NK-92 treated with Interleukin-12 subunit alpha and Interleukin-12 subunit beta, amount 100 ng/mL, for 24 hours (cell line): ENCODE results near the gene COL18A1.
"Not testable (repeated sequence)": the region's sequence is repeated elsewhere in the genome, so short reads cannot be mapped to it uniquely, and the experiment has no call there.

Experiments
- DNase-seq: peaks from one replicate; lab custom pipeline; 2025; lab: John Stamatoyannopoulos, UW

Gene COL18A1

DNA sequence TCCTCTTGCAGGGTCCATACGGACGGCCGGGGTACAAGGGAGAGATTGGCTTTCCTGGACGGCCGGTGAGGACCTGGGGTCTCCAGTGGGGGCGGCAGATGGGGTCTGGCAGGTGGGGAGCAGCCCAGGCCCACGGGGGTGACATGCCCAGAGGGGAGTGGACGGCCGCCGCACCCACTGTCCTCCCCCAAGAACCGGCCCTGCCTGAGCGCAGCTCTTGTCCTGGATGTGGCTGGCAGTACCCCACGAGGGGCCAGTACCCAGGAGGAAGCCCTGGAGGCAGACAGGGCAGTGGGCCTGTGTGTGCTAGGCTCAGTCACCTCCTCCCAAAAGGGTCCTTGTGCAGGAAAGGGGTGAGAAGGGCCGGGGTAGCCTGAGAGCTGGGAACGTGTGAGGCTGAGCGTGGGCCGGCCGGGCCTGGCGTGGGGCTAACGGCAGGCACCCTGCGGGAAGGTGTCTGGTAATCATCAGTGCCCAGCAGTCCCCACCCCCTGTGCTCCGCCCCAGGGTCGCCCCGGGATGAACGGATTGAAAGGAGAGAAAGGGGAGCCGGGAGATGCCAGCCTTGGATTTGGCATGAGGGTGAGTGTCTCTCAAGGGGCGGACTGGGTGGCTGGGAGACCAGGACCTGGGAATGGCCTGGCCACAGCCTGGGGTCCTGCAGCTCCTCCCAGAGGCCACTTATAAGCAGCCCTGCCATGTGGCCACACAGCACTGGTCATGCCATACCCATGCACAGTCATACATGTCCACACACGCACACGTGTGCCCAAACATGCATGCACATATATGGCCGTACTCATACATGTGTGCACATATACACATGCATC, 90.1 kb downstream of the COL18A1 start:
- DNase-seq, result no peak

DNA sequence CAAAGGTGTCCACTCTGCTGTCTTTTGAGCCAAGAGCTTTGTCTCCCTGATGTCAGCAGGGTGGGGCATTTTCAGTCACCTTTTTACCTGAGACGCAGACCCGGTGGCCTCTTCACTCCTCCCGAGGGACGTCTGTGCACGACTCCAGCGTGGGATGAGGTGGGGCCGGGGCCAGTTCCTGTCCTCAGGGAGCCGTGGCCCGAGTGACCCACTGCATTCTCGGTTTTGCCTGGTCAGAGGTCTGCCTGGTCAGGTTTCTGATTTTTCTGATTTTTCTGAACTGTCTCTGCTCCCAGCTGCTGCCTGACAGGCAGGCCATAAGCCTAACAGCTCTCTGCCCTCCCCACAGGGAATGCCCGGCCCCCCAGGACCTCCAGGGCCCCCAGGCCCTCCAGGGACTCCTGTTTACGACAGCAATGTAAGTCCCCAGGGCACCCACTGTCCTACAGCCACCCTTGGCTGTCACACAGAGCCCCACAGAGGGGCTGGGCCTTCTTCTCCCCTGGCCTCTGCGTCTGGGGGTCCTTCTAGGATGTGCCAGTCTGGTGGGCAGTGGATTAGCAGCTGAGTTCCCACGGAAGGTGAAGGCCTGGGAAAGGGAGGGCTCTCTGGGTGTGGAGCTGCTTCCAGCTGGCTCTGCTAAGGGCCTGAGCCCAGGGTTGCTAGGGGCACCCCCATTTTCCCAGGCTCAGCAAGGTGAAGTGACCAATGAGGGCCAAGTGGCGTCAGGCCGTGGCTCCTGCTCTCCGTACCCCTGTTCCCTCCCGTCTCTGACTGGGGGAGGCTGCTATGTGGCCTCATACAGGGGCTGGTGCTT, 91.4 kb downstream of the COL18A1 start:
- no peak for DNase-seq

DNA sequence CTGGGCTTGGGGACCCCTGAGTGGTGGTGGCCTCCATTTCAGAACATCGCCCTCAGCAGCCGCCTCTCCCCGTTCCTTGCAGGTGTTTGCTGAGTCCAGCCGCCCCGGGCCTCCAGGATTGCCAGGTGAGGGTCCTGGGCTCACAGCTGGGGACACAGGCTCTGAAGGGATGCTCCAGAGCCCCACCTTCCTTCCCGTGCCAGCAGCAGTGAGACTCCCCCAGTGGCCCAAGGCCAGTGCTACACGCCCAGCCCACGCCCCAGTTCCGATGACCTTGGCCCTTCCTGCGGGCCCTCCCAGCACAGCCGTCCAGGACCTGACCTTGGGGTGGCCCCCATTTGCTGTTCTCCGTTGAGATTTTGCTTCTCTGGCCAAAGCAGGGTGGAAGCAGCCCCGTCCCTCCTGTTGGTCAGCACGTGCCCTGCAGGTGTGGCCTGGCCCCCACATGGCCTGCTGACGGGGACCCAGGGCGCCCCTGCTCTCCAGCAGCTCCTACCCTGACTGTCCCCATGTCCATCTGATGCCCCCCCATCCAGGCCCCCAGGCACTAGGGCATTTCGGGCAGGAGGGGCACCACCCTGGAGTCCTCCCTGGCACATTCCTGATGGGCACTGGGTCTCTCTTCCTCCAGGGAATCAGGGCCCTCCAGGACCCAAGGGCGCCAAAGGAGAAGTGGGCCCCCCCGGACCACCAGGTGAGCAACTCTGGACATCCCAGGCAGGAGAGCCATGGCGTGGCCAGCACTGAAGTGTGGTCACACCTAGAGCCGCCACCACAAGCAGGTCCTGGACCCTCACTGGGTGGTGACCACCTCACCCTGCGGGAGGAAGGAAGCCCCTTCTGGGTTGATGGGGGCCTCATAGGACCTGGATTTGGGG, 92.2 kb downstream of the COL18A1 start:
- DNase-seq, result no peak

DNA sequence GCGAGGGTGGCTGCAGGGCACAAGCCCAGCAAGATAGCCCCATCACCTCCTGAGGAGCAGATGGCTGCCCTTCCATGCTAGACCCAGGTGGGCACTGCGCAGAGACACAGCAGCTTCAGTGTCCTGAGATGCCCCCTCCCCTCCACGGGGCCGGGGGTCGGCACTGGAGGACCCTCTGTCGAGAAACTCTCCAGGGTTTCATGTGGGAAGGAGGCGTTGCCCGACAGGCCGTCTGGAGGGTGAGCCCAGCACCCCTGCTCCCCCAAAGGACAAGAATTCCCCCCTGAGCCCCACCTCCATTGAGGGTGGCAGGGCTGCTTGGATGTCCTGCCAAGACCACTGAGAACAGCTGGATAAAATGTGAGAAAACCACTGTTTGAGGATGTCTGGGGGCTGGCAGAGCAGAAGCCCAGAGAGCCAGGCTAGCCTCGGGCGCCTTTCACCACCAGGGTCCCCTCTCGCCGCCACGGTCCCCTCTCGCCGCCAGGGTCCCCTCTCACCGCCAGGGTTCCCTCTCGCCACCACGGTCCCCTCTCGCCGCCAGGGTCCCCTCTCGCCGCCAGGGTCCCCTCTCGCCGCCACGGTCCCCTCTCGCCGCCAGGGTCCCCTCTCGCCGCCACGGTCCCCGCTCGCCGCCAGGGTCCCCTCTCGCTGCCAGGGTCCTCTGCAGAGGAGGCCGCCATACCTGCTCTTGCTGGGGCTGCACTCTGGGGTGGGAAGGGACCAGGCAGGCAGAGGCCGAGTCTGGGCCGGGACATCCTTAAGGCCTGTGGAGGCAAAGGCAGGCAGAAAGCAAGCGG, 93.1 kb downstream of the COL18A1 start:
- no peak for DNase-seq

DNA sequence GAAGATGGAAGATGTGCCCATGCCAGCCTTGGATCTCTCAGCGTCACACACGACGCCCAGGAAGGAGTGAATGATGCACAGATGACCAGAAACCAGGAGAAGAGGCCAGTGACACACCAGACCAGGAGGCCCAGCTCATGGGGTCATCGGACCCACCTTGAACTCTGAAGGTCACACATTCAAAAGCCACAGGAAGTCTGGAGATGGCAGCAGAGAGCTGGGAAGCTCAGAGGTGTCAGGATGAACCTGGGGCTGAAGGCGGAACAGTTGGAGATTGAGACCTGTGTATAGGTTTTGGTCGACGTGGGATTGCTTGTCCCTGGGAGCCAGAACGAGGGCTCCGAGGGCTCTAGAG, 93.7 kb downstream of the COL18A1 start:
- DNase-seq, result no peak

DNA sequence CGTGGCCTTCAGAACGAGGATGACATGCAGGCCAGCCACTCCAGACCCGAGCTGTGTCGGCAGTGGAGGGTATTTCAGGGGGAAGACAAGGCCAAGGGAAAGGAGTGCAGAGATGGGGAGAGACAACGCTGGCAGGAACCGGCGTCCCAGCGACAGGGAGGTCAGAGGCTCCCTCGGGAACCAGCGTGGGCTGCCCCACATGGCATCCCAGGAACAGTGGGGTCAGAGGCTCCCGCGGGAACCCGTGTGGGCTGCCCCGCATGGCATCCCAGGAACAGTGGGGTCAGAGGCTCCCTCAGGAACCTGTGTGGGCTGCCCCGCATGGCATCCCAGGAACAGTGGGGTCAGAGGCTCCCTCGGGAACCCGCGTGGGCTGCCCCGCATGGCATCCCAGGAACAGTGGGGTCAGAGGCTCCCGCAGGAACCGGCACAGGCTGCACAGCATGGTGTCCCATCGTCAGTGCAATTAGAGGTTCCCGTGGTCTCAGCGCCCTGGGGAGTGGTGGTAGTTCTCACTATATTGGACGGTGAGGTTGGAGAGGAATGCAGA, 94.3 kb downstream of the COL18A1 start:
- DNase-seq, result no peak

DNA sequence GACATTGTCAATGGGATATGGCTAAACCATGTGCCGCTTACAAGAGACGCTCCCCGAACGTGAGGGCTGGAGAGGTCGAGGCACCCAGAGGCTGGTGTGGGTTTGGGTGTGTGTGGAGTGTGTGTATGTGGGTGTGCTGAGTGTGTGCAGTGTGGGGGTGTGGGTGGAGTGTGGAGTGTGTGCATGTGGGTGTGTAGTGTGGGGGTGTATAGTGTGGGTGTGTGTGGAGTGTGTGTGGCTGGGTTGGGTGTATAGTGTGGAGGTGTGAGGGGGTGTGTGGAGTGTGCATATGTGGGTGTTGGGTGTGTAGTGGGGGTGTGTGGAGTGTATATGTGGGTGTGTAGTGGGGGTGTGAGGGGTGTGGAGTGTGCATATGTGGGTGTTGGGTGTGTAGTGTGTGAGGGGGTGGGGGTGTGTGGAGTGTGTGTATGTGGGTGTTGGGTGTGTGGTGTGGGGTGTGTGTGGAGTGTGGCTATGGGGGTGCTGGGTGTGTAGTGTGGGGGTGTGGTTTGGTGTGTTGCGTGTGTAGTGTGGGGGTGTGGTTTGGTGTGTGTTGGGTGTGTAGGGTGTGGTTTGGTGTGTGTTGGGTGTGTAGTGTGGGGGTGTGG, 95.1 kb downstream of the COL18A1 start:
- DNase-seq, result no peak

DNA sequence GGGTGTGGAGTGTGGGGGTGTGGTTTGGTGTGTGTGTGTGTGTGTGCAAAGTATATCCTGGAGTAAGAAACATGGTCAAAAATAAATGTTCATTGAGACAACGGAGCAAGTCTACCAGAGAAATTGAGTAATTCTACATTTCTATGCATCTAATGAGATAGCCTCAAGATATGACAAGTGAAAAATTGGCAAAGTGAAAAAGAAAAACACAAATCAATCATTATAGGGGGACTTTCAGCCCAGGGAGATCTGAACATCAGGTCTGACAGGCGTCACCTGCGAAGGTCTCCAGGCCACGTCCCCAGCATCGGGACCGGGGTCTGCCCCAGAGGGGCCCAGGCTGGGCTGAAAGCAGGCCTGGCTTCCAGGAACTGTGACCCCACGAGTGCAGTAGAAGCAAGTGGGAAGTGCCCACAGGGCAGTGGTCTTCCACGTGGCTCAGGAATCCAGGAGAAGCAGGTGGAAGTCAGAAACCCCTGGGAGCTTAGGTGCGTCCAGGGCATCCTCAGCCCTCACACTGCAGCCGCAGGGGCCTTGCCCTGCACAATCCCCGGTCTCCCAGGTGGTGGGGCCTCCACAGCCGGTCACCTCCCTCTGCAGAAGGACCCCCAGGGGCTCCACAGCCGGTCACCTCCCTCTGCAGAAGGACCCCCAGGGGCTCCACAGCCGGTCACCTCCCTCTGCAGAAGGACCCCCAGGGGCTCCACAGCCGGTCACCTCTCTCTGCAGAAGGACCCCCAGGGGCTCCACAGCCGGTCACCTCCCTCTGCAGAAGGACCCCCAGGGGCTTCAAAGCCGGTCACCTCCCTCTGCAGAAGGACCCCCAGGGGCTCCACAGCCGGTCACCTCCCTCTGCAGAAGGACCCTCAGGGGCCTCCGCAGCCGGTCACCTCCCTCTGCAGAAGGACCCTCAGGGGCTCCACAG, 96.4 kb downstream of the COL18A1 start:
- not testable (repeated sequence) for DNase-seq

DNA sequence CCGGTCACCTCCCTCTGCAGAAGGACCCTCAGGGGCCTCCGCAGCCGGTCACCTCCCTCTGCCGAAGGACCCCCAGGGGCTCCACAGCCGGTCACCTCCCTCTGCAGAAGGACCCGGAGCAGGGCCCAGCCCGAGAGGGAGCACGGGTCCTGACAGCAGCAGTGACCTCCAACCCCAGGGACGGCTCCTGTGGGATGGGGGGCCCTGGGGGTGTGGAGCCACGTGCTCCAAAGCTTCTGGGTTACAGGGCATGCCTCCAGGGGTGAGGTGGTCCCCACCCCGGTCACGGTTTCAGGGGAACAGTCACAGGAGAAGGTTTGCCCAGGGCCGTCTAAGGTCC, 97.0 kb downstream of the COL18A1 start:
- DNase-seq, result no peak

DNA sequence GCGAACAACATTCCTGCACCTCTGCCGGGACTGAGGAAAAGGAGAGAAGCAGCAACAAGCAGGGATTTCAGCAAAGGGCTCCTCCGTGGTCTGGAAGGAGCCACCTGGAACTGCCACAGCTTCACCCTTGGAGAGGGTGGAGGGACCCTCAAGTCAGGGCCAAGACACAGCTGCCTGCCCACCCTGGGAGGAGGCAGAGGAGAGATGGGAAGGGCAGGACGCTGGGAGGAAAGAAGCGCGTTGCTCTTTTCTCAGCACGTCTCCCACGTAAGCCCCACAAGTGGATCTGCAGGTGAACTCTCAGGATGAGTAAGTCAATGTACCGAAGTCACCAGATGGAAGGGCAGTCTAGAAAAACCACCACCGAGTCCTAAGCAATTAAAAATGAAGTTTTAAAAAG, 97.6 kb downstream of the COL18A1 start:
- no peak for DNase-seq

DNA sequence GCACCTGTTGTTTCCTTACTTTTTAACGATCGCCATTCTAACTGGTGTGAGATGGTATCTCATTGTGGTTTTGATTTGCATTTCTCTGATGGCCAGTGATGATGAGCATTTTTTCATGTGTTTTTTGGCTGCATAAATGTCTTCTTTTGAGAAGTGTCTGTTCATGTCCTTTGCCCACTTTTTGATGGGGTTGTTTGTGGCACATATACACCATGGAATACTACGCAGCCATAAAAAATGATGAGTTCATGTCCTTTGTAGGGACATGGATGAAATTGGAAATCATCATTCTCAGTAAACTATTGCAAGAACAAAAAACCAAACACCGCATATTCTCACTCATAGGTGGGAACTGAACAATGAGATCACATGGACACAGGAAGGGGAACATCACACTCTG, 98.3 kb downstream of the COL18A1 start:
- DNase-seq, result not testable (repeated sequence)

DNA sequence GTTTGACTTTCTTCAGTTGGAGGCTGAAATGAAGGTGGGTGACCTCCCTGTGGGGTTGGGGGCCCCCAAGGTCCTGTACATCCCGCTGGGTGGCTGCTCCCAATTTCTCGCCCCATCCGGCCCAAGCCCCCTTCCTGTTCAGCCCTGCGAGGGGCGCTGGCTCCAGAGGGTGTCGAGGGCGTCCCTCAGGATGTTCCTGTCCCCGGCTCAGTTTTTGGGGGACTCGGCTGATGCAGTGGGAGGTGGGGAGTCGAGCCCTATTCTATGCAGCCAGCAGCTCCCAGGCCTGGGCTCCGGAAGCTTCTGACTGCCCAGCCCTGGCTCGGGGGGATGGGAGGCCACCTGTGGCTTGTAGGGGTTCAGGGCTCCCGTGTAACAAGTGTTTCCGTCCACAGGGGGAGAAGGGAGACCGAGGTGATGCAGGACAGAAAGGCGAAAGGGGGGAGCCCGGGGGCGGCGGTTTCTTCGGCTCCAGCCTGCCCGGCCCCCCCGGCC, 99.1 kb downstream of the COL18A1 start:
- no peak for DNase-seq

DNA sequence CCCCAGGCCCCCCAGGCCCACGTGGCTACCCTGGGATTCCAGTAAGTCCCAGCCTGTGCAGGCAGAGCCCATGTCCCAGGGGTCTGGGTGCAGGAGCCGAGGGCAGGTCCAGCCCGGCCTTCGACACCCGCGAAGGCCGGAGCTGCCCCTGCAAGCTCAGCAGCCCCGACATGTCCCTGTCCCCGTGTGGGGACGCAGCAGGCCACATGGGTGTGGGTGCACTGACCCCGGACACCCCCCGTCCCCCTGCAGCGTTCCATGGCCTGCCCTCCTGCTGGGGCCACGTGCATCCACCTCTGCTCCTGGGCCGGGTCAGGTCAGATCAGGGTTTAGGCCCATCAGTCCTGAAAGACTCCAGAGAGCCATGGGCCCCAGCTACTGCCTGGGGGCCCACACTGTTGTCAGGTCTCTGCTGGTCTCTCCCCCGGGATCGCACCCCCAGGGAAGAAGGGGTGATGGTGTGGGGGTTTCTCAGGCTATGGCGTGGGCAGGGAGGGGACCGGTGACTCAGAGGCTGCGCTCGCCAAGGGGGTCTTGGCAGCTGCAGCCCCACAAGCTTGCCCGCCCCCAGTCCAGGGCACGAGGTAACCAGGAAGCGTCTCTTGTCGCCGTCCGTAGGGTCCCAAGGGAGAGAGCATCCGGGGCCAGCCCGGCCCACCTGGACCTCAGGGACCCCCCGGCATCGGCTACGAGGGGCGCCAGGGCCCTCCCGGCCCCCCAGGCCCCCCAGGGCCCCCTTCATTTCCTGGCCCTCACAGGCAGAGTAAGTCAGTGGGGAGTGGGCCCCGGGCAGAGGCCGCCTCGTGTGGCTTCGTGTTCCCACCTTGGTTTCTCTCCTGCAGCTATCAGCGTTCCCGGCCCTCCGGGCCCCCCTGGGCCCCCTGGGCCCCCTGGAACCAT, 99.8 kb downstream of the COL18A1 start:
- DNase-seq, result no peak

DNA sequence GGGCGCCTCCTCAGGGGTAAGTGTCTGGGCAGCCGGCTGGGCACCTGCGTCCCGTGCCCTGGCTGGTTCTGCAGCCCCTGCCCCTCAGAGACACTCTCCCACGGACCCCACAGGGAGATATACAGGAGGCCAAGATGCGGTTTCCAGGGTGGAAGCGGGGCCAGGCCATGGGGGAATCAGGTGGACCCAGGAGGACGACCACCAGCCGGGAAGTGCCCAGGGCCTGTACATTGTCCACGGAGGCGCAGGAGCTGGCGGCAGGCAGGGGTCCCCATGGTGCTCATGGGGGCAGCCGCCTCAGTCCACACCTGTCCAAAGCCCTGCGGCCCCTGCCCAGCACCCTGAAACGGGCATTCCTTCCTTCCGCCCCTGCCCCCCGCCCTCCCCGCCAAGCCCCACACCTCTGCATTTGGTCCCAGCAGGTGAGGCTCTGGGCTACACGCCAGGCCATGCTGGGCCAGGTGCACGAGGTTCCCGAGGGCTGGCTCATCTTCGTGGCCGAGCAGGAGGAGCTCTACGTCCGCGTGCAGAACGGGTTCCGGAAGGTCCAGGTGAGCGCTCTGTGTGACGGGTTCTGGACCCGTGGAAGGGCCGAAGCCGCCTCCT, 100.6 kb downstream of the COL18A1 start:
- no peak for DNase-seq

DNA sequence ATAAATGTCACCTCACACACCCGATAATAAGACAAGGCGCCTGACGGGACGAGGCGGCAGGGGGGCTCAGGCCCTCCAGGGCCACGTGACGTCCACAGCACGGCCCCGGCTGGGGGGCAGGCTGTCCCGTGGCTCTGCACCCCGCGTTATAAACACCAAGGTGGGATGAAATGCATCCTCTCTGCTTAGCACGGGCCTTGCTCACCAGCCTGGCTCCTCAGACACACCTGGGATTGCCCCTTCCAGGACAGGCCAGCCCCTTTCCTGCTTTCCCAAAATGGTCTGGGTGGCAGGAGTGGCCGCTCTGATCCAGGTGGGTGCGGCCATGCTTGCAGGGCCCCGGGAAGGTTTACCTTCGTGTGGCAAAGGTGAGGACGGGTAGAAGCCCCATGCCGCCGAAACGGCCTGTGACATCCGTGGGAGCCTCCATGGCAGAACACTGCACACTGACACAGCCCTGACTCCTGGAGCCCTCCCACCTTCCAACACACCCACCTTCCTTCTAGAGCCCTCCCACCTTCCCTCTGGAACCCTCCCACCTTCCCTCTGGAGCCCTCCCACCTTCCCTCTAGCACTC, 101.4 kb downstream of the COL18A1 start:
- no peak for DNase-seq

DNA sequence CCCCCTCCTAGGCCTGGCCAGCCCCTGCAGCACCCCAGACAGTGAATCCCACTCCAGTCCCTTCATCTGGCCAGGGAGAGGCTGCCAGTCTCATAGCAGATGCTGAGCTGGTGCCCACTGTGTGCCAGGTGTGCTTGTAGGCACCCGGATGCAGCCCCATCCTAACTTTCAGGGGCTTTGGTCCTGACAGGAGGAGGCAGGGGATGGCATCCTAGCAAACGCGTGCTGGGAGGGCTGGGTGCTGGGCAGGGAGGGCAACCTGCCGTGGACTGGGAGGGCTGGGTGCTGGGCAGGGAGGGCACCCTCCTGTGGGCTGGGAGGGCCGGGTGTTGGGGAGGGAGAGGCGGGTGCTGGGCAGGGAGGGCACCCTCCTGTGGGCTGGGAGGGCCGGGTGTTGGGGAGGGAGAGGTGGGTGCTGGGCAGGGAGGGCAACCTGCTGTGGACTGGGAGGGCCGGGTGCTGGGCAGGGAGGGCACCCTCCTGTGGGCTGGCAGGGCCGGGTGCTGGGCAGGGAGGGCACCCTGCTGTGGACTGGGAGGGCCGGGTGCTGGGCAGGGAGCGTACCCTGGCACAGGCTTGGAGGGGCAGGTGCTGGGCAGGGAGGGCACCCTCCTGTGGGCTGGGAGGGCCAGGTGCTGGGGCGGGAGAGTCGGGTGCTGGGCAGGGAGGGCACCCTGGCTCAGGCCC, 102.0 kb downstream of the COL18A1 start:
- no peak for DNase-seq

DNA sequence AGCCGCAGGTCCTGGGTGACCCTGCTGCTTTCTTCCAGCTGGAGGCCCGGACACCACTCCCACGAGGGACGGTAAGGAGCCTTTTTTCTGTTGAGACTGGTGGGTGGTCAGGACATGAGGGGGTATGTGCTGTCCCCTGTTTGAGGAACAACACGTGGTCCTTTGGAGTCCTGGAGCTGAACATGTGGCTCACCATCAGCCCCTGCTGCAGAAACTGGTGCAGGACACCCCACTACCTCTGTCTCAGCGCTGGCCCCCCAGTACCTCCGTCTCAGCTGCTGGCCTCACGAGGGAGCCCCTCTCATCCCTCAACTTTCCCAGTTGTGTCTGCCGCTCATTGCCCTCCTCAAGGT, 102.5 kb downstream of the COL18A1 start:
- DNase-seq, result no peak
